ENCODE results near the gene OR4K17. TPM values are rescaled to one million over a fixed set of nuclear protein-coding genes. Genes with fewer than 3 reads are reported as not detected.
A peak's percentile ranks its signal among the peaks of the same experiment; 100 is the strongest.

OR4K17 gene, protein sequence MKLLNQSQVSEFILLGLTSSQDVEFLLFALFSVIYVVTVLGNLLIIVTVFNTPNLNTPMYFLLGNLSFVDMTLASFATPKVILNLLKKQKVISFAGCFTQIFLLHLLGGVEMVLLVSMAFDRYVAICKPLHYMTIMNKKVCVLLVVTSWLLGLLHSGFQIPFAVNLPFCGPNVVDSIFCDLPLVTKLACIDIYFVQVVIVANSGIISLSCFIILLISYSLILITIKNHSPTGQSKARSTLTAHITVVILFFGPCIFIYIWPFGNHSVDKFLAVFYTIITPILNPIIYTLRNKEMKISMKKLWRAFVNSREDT
- not detected in 2 replicates for total RNA-seq (2011; cell fraction: chromatin; rRNA removed; ENCODE audit: low replicate concordance)
- not detected in 2 replicates for total RNA-seq (2011; cell fraction: nucleolus; rRNA removed)
- total RNA-seq (2011; cell fraction: nucleoplasm; rRNA removed) = not detected in 2 replicates
- total RNA-seq (2014; rRNA removed) (not detected in 2 replicates), total RNA-seq (2014; rRNA removed; fragmentation: Illumina TruSeq; extraction: Trizol) (not detected in 2 replicates), total RNA-seq (2015; rRNA removed; fragmentation: Illumina TruSeq; extraction: Trizol) (not detected in 2 replicates), total RNA-seq (2021) (not detected in 2 replicates), polyA plus RNA-seq (2011; rRNA removed) (not detected in 2 replicates), polyA plus RNA-seq (2014; fragmentation: Illumina TruSeq; extraction: Trizol) (not detected in 2 replicates), polyA plus RNA-seq (2014; fragmentation: Nextera tagmentation; extraction: Ambion mirVana) (not detected), polyA plus RNA-seq (2014; rRNA removed) (not detected in 2 replicates), polyA minus RNA-seq (2011; rRNA and poly(A)+ RNA removed) (not detected in 2 replicates), Bru-seq, nascent RNA (not detected), BruChase-seq, experiment 1, labeled RNA remaining after a 2-hour chase (not detected), BruChase-seq, experiment 2, labeled RNA remaining after a 6-hour chase (not detected)
- not detected in 2 replicates for polyA plus RNA-seq (2011; cell fraction: cytosol; rRNA removed)
- polyA plus RNA-seq (2011; cell fraction: nucleus; rRNA removed) = not detected in 2 replicates
- not detected in 2 replicates for polyA plus RNA-seq (2012)
- polyA minus RNA-seq (2011; cell fraction: cytosol; rRNA and poly(A)+ RNA removed) = not detected in 2 replicates
- polyA minus RNA-seq (2011; cell fraction: nucleus; rRNA and poly(A)+ RNA removed) = not detected in 2 replicates
- long read RNA-seq, experiment 1 = 0 reads
- long read RNA-seq, experiment 2 = 0 reads
- long read RNA-seq, experiment 3 = 0 reads

DNA sequence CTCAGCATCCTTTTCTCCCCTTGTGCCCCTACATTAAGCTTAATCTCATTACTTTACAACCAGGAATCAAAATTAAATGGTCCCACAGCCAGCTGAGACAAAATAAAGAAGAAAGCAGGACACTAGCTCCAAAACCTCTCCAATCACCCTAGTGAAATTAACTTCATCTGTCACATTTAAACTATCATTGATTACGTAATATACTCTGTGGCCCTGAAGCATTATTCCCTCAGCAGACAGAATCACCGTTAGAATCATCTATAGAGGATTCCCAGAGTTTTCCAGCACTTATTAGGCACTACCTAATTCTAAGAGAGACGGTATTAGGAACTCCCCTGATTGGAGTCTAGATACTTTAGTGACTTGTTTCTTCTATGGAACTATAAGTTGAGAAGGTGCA, at the start of gene OR4K17:
Gene OR4K17 (plus strand): TSS at position 302 of the 400 bp plus-strand sequence. CDS start 6,761 bp downstream, outside the sequence.
- FAIRE-seq (no peak), ATAC-seq (no peak), DNase-seq (ENCODE audit: extremely low read depth in 1 of 4, low spot score in 3 of 4) (no peak)
- no peaks in the 10 kb centered on the region for H3K36me3 ChIP-seq (ENCODE audit: control insufficient read depth, insufficient read depth, low read length)
- BruUV-seq (replicated peaks) = no TSS peak
- no peak within 1 kb of the TSS for H3K4me3 ChIP-seq
- H3K9me3 ChIP-seq (replicated peaks; ENCODE audit: control insufficient read depth, insufficient read depth, low read depth, low read length) = no peaks in the 10 kb centered on the region
- POLR2A ChIA-PET = no interaction called here
- H3K4me1 ChIP-seq (replicated peaks in 1 of 2; ENCODE audit: control insufficient read depth in 2 of 2, insufficient read depth in 2 of 2, low read length in 2 of 2) = peaks cover 0 to 5% of the 10 kb centered on the region in 2 experiments; a peak in 2 of 5 replicates
- H3K27me3 ChIP-seq (ENCODE audit: control insufficient read depth in 2 of 2, insufficient read depth in 2 of 2, low read length in 2 of 2) = no peaks in the 10 kb centered on the region
- intact Hi-C loops (cut with micrococcal nuclease) (no loop called here), in situ Hi-C loops (cut with MboI) (no loop called here)
- H3K27ac ChIP-seq (ENCODE audit: extremely low read depth, low read depth, low read length) = no peak within 1 kb of the TSS
- no peaks in the 10 kb centered on the region for H4K20me1 ChIP-seq (replicated peaks; ENCODE audit: control insufficient read depth, insufficient read depth, low read length)
- no peak for TF ChIP-seq ZNF830 (CRISPR knock-in tag; IDR thresholded peaks at IDR 0.05)
- peak; percentile 75 for TF ChIP-seq CEBPB (tag; IDR thresholded peaks at IDR 0.05)
- TF ChIP-seq CEBPG (CRISPR knock-in tag; IDR thresholded peaks at IDR 0.05) = no peak
- peak in 1 of 2 experiments; percentile 52; a peak in 1 of 4 replicates for TF ChIP-seq CEBPG (tag; conservative IDR thresholded peaks at IDR 0.05 in 1 of 2, IDR thresholded peaks at IDR 0.05 in 1 of 2)
- no peak within 1 kb of the TSS for H3K4me2 ChIP-seq (ENCODE audit: insufficient read depth, low read length)
- 79% methylated on average over 3 of the region's 3 CpGs for WGBS (ENCODE audit: insufficient coverage, low coverage, missing lambda C conversion rate)
- H2AFZ ChIP-seq (ENCODE audit: low read depth, low read length) = no peak within 1 kb of the TSS
- CTCF ChIA-PET (ENCODE audit: low intra/inter-chr PET ratio) = no interaction called here
- H3K9me1 ChIP-seq (ENCODE audit: control insufficient read depth, insufficient read depth, low read length) = no peaks in the 10 kb centered on the region
- no peaks in the 10 kb centered on the region for H3K79me2 ChIP-seq (ENCODE audit: control insufficient read depth, insufficient read depth, low read length)
- no peak within 1 kb of the TSS for H3K9ac ChIP-seq (ENCODE audit: insufficient read depth in 1 of 2, low read depth in 2 of 2, low read length in 2 of 2)
